Measurements from ENCODE around the gene BCL2L14. TPM values are rescaled to one million over a fixed set of nuclear protein-coding genes. Genes with fewer than 3 reads are reported as not detected.

The BCL2L14 gene
- total RNA-seq, 1 experiment from 2014 or later = not detected

GRCh38 chr12:12099102-12099501 is 28.4 kb downstream of the BCL2L14 start:
- no peak for ATAC-seq
- TF ChIP-seq SIN3A (IDR thresholded peaks at IDR 0.05; ENCODE audit: borderline replicate concordance, insufficient read depth, low read depth, low read length) (no peak), TCF7L2 (IDR thresholded peaks at IDR 0.05; ENCODE audit: low read depth, low read length) (no peak), REST (IDR thresholded peaks at IDR 0.05; ENCODE audit: insufficient read depth in 1 of 2, low read depth in 2 of 2, low read length in 1 of 2) (no peak), POLR2AphosphoS5 (IDR thresholded peaks at IDR 0.05; ENCODE audit: low read depth, low read length) (no peak), CTCF (IDR thresholded peaks at IDR 0.05) (no peak)
- Histone ChIP-seq H3K4me1 (ENCODE audit: control insufficient read depth, insufficient read depth, low read length) (no peaks in the 10 kb centered on the region), H3K9me3 (ENCODE audit: control insufficient read depth, insufficient read depth, low read depth, low read length) (no peaks in the 10 kb centered on the region), H3K36me3 (ENCODE audit: control insufficient read depth, insufficient read depth, low read length) (no peaks in the 10 kb centered on the region), H3K27ac (ENCODE audit: low read length) (no peak overlapping the region), H3K27me3 (ENCODE audit: control insufficient read depth, insufficient read depth, low read length) (no peaks in the 10 kb centered on the region), H3K4me3 (ENCODE audit: low read depth in 2 of 2, low read length in 2 of 2) (no peak overlapping the region)
- POLR2A ChIA-PET = no interaction called here
- in situ Hi-C loops (cut with HindIII; ENCODE audit: low pct_unique_long_range_greater_than_20kb, low sequenced_read_pairs) = no loop called here
- BruUV-seq (replicated peaks) = no TSS peak
- intact Hi-C loops (cut with micrococcal nuclease; ENCODE audit: unreplicated experiment) = no loop called here
- CTCF ChIA-PET = no interaction called here
- DNase-seq (ENCODE audit: low read depth, low spot score) = no peak

- Histone ChIP-seq H3K9me3 (ENCODE audit: control insufficient read depth, insufficient read depth, low read depth, low read length) (no peaks in the 10 kb centered on the region), H3K36me3 (ENCODE audit: control insufficient read depth, insufficient read depth, low read length) (no peaks in the 10 kb centered on the region), H3K27ac (ENCODE audit: low read length) (no peak overlapping the region), H3K4me3 (ENCODE audit: low read depth in 2 of 2, low read length in 2 of 2) (no peak overlapping the region), H3K27me3 (ENCODE audit: control insufficient read depth, insufficient read depth, low read length) (no peaks in the 10 kb centered on the region), H3K4me1 (ENCODE audit: control insufficient read depth, insufficient read depth, low read length) (no peaks in the 10 kb centered on the region)
- ChIA-PET CTCF (no interaction called here), POLR2A (no interaction called here)
- BruUV-seq (replicated peaks) = no TSS peak
- DNase-seq (ENCODE audit: low read depth, low spot score) (no peak), ATAC-seq (no peak)
- intact Hi-C loops (cut with micrococcal nuclease; ENCODE audit: unreplicated experiment) (no loop called here), in situ Hi-C loops (cut with HindIII; ENCODE audit: low pct_unique_long_range_greater_than_20kb, low sequenced_read_pairs) (no loop called here)
- TF ChIP-seq POLR2AphosphoS5 (IDR thresholded peaks at IDR 0.05; ENCODE audit: low read depth, low read length) = no peak
- TF ChIP-seq TCF7L2 (IDR thresholded peaks at IDR 0.05; ENCODE audit: low read depth, low read length) = no peak
- no peak for TF ChIP-seq SIN3A (IDR thresholded peaks at IDR 0.05; ENCODE audit: borderline replicate concordance, insufficient read depth, low read depth, low read length)
- no peak for TF ChIP-seq REST (IDR thresholded peaks at IDR 0.05; ENCODE audit: insufficient read depth in 1 of 2, low read depth in 2 of 2, low read length in 1 of 2)
- TF ChIP-seq CTCF (IDR thresholded peaks at IDR 0.05) = no peak
These were observed 36.9 kb downstream of the BCL2L14 start for GRCh38 chr12:12107678-12108077.

Data from Panc1 (cell line).